ENCODE data around the gene SPAG6. TPM values are rescaled to one million over a fixed set of nuclear protein-coding genes. Genes with fewer than 3 reads are reported as not detected.
A peak's percentile ranks its signal among the peaks of the same experiment; 100 is the strongest.

The SPAG6 gene
- total and polyA plus RNA-seq, 9 of the 15 experiments (the other 6 are each of a cell fraction or from before 2014, with no cell fraction given) = 3.5 to 23.1 (median 11.8) TPM

DNA sequence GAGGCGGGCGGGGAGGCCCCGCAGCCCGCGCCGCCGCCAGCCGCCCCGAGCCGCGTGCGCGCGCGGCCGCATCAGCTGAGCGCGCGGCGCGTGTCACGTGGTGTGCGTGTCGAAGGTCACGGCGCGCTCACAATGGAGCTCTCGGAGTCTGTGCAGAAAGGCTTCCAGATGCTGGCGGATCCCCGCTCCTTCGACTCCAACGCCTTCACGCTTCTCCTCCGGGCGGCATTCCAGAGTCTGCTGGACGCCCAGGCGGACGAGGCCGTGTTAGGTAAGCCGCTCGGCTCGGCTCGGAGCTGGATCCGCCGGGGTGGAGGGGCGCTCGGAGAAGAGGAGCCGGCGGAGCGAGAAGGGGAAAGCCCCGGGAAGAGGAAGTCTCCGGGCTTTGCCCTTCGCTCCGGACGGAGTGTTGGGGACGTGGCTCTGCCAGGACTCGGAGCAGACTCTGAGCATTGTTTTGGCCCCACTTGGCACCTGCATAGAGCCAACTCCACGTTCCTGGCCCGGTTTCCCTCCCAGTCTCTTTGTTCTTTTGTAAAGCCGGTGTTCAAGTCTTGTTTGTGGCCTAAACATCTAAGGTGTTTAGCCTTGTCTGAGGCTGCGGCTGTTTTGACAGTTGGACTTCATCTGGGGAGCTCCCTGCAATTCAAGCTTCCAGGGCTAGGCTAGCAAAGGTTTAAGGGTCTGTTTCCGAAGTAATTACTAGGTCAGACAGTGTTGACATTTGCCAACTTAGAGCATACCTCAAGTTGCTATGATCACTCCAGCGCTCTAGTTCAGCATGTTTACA lies 28.8 kb upstream of the SPAG6 start, which contains the start of gene COMMD3 (continued):
- TF ChIP-seq, protein P1, sequence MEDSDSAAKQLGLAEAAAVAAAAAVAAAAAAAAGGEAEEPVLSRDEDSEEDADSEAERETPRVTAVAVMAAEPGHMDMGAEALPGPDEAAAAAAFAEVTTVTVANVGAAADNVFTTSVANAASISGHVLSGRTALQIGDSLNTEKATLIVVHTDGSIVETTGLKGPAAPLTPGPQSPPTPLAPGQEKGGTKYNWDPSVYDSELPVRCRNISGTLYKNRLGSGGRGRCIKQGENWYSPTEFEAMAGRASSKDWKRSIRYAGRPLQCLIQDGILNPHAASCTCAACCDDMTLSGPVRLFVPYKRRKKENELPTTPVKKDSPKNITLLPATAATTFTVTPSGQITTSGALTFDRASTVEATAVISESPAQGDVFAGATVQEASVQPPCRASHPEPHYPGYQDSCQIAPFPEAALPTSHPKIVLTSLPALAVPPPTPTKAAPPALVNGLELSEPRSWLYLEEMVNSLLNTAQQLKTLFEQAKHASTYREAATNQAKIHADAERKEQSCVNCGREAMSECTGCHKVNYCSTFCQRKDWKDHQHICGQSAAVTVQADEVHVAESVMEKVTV (CRISPR knock-in tag; IDR thresholded peaks at IDR 0.05) = no peak
- TF ChIP-seq ELF1 (tag; IDR thresholded peaks at IDR 0.05) (peak; percentile 60; the same call in 1 of the 2 replicates), MTF1 (CRISPR knock-in tag; IDR thresholded peaks at IDR 0.05; ENCODE audit: borderline replicate concordance) (no peak), ZNF217 (CRISPR knock-in tag; IDR thresholded peaks at IDR 0.05) (no peak), ZNF780A (CRISPR knock-in tag; IDR thresholded peaks at IDR 0.05) (no peak), TEAD2 (tag; IDR thresholded peaks at IDR 0.05) (no peak), WHSC1 (IDR thresholded peaks at IDR 0.05; ENCODE audit: low read length) (no peak), ZNF354B (CRISPR knock-in tag; IDR thresholded peaks at IDR 0.05) (no peak), TCF7L2 (IDR thresholded peaks at IDR 0.05; ENCODE audit: low read depth, low read length) (no peak), MIER1 (IDR thresholded peaks at IDR 0.05; ENCODE audit: low read depth) (no peak), MAZ (CRISPR knock-in tag; conservative IDR thresholded peaks at IDR 0.05 in 1 of 2, IDR thresholded peaks at IDR 0.05 in 1 of 2) (peak in 1 of 2 experiments; percentile 46; a peak in 1 of 4 replicates), NCOA1 (IDR thresholded peaks at IDR 0.05; ENCODE audit: low read depth) (peak; percentile 50; the same call in 1 of the 2 replicates), THRAP3 (IDR thresholded peaks at IDR 0.05; ENCODE audit: borderline replicate concordance) (no peak), ZNF699 (CRISPR knock-in tag; IDR thresholded peaks at IDR 0.05; ENCODE audit: insufficient replicate concordance) (no peak), BCOR (IDR thresholded peaks at IDR 0.05) (no peak; the same call in 1 of the 2 replicates), PHB2 (IDR thresholded peaks at IDR 0.05; ENCODE audit: low read depth) (no peak)
- TF ChIP-seq, protein P2, sequence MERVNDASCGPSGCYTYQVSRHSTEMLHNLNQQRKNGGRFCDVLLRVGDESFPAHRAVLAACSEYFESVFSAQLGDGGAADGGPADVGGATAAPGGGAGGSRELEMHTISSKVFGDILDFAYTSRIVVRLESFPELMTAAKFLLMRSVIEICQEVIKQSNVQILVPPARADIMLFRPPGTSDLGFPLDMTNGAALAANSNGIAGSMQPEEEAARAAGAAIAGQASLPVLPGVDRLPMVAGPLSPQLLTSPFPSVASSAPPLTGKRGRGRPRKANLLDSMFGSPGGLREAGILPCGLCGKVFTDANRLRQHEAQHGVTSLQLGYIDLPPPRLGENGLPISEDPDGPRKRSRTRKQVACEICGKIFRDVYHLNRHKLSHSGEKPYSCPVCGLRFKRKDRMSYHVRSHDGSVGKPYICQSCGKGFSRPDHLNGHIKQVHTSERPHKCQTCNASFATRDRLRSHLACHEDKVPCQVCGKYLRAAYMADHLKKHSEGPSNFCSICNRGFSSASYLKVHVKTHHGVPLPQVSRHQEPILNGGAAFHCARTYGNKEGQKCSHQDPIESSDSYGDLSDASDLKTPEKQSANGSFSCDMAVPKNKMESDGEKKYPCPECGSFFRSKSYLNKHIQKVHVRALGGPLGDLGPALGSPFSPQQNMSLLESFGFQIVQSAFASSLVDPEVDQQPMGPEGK (CRISPR knock-in tag; IDR thresholded peaks at IDR 0.05; ENCODE audit: borderline replicate concordance) = no peak
- TF ChIP-seq, protein P3, sequence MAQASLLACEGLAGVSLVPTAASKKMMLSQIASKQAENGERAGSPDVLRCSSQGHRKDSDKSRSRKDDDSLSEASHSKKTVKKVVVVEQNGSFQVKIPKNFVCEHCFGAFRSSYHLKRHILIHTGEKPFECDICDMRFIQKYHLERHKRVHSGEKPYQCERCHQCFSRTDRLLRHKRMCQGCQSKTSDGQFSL (CRISPR knock-in tag; IDR thresholded peaks at IDR 0.05) = peak; percentile 69
- TF ChIP-seq, protein P3 (tag; IDR thresholded peaks at IDR 0.05) = no peak
- TF ChIP-seq, protein P4, sequence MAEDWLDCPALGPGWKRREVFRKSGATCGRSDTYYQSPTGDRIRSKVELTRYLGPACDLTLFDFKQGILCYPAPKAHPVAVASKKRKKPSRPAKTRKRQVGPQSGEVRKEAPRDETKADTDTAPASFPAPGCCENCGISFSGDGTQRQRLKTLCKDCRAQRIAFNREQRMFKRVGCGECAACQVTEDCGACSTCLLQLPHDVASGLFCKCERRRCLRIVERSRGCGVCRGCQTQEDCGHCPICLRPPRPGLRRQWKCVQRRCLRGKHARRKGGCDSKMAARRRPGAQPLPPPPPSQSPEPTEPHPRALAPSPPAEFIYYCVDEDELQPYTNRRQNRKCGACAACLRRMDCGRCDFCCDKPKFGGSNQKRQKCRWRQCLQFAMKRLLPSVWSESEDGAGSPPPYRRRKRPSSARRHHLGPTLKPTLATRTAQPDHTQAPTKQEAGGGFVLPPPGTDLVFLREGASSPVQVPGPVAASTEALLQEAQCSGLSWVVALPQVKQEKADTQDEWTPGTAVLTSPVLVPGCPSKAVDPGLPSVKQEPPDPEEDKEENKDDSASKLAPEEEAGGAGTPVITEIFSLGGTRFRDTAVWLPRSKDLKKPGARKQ (CRISPR knock-in tag; IDR thresholded peaks at IDR 0.05) = no peak
- TF ChIP-seq, protein P5, sequence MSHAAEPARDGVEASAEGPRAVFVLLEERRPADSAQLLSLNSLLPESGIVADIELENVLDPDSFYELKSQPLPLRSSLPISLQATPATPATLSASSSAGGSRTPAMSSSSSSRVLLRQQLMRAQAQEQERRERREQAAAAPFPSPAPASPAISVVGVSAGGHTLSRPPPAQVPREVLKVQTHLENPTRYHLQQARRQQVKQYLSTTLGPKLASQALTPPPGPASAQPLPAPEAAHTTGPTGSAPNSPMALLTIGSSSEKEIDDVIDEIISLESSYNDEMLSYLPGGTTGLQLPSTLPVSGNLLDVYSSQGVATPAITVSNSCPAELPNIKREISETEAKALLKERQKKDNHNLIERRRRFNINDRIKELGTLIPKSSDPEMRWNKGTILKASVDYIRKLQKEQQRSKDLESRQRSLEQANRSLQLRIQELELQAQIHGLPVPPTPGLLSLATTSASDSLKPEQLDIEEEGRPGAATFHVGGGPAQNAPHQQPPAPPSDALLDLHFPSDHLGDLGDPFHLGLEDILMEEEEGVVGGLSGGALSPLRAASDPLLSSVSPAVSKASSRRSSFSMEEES (CRISPR knock-in tag; IDR thresholded peaks at IDR 0.05) = peak; percentile 98
